GM10266 (cell line): ENCODE data around the gene OR5L1.

Experiments used
- DNase-seq: peaks from one replicate; pipeline ENCODE4 v3.0.0; 2012; ENCODE audit errors: extremely low spot score
- CTCF ChIP-seq: IDR thresholded peaks from 2 replicates; pipeline ENCODE4 v1.5.1; 2012; ENCODE audit warnings: mild to moderate bottlenecking, low read depth; ENCODE audit not compliant: control insufficient read depth, insufficient read depth; ENCODE audit errors: missing control alignments

Gene OR5L1

GRCh38 chr11:55811067-55811466 is at the start of gene OR5L1:
OR5L1 (plus strand) TSS chr11:55811367; CDS start chr11:55811467, 100 bp downstream.
- no peak for TF ChIP-seq CTCF

GRCh38 chr11:55773138-55773537 is 38.0 kb upstream of the OR5L1 start, which contains the start of gene OR5D13:
OR5D13 (plus strand) TSS chr11:55773438; CDS start chr11:55773438, 0 bp downstream.
- no peak for TF ChIP-seq CTCF
- no peak for DNase-seq

More at GRCh38 chr11:55811067-55811466, at the start of gene OR5L1:
- no peak for DNase-seq

GRCh38 chr11:55791606-55792005 is 19.6 kb upstream of the OR5L1 start:
- DNase-seq = no peak
- TF ChIP-seq CTCF = no peak

GRCh38 chr11:55793321-55793720 is 17.8 kb upstream of the OR5L1 start:
- no peak for DNase-seq
- no peak for TF ChIP-seq CTCF

GRCh38 chr11:55795256-55795655 is 15.9 kb upstream of the OR5L1 start, which contains the start of gene OR5D14:
OR5D14 (plus strand) TSS chr11:55795556; CDS start chr11:55795556, 0 bp downstream.
- DNase-seq = no peak
- no peak for TF ChIP-seq CTCF

GRCh38 chr11:55806248-55806647 is 4.9 kb upstream of the OR5L1 start:
- TF ChIP-seq CTCF = no peak

GRCh38 chr11:55819330-55819729 is 8.2 kb downstream of the OR5L1 start, which contains the start of gene OR5D18:
OR5D18 (plus strand) TSS chr11:55819630; CDS start chr11:55819630, 0 bp downstream.
- TF ChIP-seq CTCF = no peak
- no peak for DNase-seq

More at GRCh38 chr11:55806248-55806647, 4.9 kb upstream of the OR5L1 start:
- DNase-seq = no peak
